ENCODE results near the gene KRT3.

KRT3 gene

DNA sequence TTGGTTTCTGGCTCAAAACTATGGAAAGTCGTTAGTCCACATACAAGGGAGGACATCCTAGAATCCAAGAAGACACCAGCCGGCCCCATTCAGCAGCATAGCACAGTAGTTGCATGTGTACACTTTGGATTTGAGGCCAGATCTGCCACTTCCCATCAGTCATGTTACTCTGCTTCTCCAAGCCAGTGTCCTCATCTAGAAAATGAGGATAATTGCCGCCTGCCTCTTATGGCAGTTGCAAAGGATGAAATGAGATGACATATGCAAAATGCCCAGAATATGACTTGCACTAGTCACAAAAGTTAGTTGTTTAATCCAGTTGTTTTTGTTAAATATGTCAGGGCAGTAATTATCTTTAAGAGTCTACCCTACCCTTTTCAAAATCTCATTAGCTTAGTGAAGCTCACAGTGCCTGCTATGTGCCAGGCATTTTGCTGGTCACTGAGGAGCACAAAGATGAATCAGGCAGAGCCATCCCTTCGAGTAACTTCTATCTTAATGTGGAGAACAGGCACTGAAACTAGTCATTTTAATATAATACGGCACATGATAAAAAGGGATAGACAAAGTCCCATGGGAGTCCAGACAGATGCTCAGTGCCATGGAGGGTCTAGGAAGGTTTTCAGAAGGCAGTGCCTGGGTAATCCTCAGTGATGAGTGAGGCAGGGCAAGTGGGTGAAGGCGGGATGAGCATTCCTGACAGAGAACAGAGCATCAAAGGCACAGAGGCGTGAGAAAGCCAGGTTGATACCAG lies 12.2 kb downstream of the KRT3 start:
- DNase-seq = no peak
- TF ChIP-seq, protein P1, sequence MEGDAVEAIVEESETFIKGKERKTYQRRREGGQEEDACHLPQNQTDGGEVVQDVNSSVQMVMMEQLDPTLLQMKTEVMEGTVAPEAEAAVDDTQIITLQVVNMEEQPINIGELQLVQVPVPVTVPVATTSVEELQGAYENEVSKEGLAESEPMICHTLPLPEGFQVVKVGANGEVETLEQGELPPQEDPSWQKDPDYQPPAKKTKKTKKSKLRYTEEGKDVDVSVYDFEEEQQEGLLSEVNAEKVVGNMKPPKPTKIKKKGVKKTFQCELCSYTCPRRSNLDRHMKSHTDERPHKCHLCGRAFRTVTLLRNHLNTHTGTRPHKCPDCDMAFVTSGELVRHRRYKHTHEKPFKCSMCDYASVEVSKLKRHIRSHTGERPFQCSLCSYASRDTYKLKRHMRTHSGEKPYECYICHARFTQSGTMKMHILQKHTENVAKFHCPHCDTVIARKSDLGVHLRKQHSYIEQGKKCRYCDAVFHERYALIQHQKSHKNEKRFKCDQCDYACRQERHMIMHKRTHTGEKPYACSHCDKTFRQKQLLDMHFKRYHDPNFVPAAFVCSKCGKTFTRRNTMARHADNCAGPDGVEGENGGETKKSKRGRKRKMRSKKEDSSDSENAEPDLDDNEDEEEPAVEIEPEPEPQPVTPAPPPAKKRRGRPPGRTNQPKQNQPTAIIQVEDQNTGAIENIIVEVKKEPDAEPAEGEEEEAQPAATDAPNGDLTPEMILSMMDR (IDR thresholded peaks at IDR 0.05; ENCODE audit: low read depth, low read length) = no peak
- H3K27me3 ChIP-seq = peaks cover 19% of the 10 kb centered on the region
- H3K4me3 ChIP-seq (ENCODE audit: low read depth, low read length) = no peak overlapping the region
- no peaks in the 10 kb centered on the region for H3K9me3 ChIP-seq
- no peaks in the 10 kb centered on the region for H3K36me3 ChIP-seq
- no peaks in the 10 kb centered on the region for H3K4me1 ChIP-seq

DNA sequence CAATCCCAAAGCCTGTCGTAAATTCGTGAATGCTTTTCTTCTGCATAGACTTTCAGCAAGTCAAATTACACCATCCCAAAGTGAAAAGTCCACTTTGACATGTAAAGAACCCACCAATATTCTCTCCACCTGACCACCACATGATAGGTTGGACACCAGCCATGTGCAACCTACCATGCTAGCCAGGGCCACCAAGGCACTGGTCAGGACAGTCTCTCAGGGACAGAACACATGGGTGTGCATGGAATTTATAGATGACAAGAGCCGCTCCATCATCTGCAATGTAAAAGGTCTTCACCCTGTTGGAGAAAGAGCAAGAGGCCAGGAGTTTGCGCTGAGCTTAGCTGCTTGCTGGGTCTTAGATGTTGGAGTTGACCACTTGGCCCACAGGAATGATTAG lies 13.4 kb downstream of the KRT3 start:
- no peaks in the 10 kb centered on the region for H3K36me3 ChIP-seq
- H3K4me1 ChIP-seq = no peaks in the 10 kb centered on the region
- TF ChIP-seq, protein P1 (IDR thresholded peaks at IDR 0.05; ENCODE audit: low read depth, low read length) = no peak
- DNase-seq = no peak
- no peaks in the 10 kb centered on the region for H3K9me3 ChIP-seq
- H3K27me3 ChIP-seq = peaks cover 19% of the 10 kb centered on the region
- no peak overlapping the region for H3K4me3 ChIP-seq (ENCODE audit: low read depth, low read length)

DNA sequence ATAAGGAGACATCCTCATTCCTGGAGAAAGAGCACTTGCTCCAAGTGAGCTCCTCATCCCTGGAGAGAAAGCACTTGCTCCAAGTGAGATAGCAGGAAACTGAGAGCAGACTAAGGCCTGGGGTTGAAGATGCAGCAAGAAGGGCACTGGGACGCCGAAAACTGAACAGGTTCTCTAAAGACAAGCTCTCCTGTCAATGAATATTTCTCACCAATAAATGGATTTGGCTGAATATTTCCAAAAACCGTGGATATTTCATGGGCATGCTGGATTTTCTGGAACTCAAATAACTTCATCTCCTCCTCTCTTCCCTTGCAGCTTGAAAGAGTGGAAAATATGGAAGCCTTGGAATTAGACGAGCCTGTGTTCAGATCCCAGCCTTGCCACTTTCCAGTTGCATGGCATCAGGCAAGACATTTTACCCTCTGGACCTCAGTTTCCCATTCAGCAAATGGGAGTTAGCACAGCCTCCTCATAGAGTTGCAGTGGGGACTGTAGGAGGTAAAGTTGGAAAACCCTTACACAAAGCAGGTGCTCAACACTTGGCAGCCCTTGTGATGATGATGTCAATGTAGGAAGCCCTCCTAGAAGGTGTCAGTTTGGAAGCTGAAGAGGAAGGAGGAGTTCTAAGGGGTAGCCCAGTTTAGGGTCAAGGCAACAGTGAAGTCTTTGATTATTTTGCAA lies 14.4 kb downstream of the KRT3 start:
- no peaks in the 10 kb centered on the region for H3K9me3 ChIP-seq
- no peak for DNase-seq
- H3K4me1 ChIP-seq = no peaks in the 10 kb centered on the region
- H3K27me3 ChIP-seq = peaks cover 16% of the 10 kb centered on the region
- no peaks in the 10 kb centered on the region for H3K36me3 ChIP-seq
- no peak overlapping the region for H3K4me3 ChIP-seq (ENCODE audit: low read depth, low read length)
- TF ChIP-seq, protein P1 (IDR thresholded peaks at IDR 0.05; ENCODE audit: low read depth, low read length) = no peak

DNA sequence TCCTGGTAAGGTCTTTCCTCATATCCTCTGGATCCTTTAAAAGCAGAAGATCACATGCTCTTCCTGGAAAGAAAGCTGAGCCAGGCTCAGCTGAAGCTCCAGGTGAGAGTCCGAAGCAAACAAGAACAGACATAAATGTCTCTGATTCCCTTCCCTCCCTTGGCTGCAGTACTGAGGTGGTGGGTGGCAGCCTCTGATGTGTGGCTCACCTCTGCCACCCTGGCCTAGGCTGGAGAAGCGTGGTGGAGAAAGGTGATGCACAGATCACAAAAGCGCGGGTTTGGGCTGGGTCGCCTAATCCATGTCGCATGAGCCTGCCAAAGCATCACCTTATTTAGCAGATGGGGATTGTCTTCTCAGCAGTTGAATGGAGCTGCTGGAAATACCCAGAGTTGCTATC lies 16.0 kb downstream of the KRT3 start:
- H3K36me3 ChIP-seq = no peaks in the 10 kb centered on the region
- H3K4me1 ChIP-seq = no peaks in the 10 kb centered on the region
- TF ChIP-seq, protein P1 (IDR thresholded peaks at IDR 0.05; ENCODE audit: low read depth, low read length) = no peak
- H3K9me3 ChIP-seq = no peaks in the 10 kb centered on the region
- H3K4me3 ChIP-seq (ENCODE audit: low read depth, low read length) = no peak overlapping the region
- peaks cover 17% of the 10 kb centered on the region for H3K27me3 ChIP-seq
- no peak for DNase-seq

DNA sequence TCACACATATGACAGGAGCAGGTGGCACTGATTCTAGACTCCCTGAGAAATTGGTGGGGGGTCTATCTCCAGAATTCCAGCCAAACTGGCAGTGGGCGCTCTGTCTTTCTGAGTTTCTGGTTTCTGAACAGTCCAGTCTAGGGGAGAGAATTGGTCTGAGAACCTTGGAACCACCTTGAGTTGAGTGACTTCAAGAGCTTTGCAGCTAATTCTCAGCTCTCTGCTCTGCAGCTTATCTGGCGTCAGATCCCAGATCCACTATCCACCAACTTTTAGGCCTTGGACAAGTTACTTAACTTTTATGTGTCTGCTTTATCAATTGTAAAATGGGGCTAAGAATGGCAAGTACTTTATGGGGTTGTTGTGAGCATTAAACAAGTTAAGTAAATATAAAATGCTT lies 17.1 kb downstream of the KRT3 start:
- H3K4me1 ChIP-seq = no peaks in the 10 kb centered on the region
- no peak for DNase-seq
- no peaks in the 10 kb centered on the region for H3K9me3 ChIP-seq
- no peaks in the 10 kb centered on the region for H3K36me3 ChIP-seq
- TF ChIP-seq, protein P1 (IDR thresholded peaks at IDR 0.05; ENCODE audit: low read depth, low read length) = no peak
- H3K27me3 ChIP-seq = peaks cover 16% of the 10 kb centered on the region
- H3K4me3 ChIP-seq (ENCODE audit: low read depth, low read length) = no peak overlapping the region

DNA sequence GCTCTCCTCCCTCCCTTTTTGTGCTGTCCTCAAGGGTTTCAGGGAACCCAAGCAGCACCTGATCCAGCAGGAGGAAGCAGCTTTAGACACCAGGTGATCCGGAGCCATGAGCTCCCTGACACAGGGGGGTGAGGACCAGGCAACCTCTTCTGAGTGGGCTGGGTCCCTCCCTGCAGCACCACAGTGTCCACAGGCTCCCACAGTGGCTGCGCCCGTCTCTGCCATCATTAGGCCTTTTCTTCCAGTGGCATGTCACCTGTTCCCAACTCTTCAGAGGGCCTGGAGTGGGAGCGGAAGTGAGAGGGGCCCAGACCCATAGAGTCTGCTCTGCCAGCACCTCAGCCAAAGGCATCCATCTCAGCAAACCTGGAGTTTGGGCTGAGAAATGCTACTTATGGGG lies 18.4 kb downstream of the KRT3 start:
- Histone ChIP-seq H3K4me3 (ENCODE audit: low read depth, low read length) (no peak overlapping the region), H3K27me3 (peaks cover 13% of the 10 kb centered on the region), H3K36me3 (no peaks in the 10 kb centered on the region), H3K9me3 (no peaks in the 10 kb centered on the region), H3K4me1 (no peaks in the 10 kb centered on the region)
- TF ChIP-seq, protein P1 (IDR thresholded peaks at IDR 0.05; ENCODE audit: low read depth, low read length) = no peak
- no peak for DNase-seq
